ENCODE data around the gene YAE1. TPM values are rescaled to one million over a fixed set of nuclear protein-coding genes. Genes with fewer than 3 reads are reported as not detected.

YAE1 gene
- total and polyA plus RNA-seq, 2 experiments from 2014 or later, result 29.6 to 36.3 TPM

- Histone ChIP-seq H4K20me1 (ENCODE audit: insufficient read depth, poor library complexity, severe bottlenecking) (no peaks in the 10 kb centered on the region), H3K4me2 (peak overlapping the region; percentile 41), H3K4me3 (no peak overlapping the region), H3K27me3 (no peaks in the 10 kb centered on the region), H3K36me3 (replicated peaks; ENCODE audit: insufficient read depth, low read depth) (no peaks in the 10 kb centered on the region), H3K9me2 (replicated peaks; ENCODE audit: insufficient read depth) (no peaks in the 10 kb centered on the region), H3K9me3 (ENCODE audit: low read depth) (no peaks in the 10 kb centered on the region), H3K79me2 (no peaks in the 10 kb centered on the region), H3K4me1 (ENCODE audit: insufficient read depth) (peaks cover 3% of the 10 kb centered on the region), H2AFZ (no peak overlapping the region), H3K27ac (no peak overlapping the region)
- no peak for DNase-seq (ENCODE audit: low spot score)
- 53% methylated on average over 7 of the region's 7 CpGs for WGBS (ENCODE audit: low lambda C conversion rate, missing lambda C conversion rate)
- TF ChIP-seq CTCF (IDR thresholded peaks at IDR 0.05; ENCODE audit: poor library complexity) (no peak), EZH2phosphoT487 (IDR thresholded peaks at IDR 0.05; ENCODE audit: low read depth, severe bottlenecking, unreplicated experiment) (no peak), EZH2 (IDR thresholded peaks at IDR 0.05; ENCODE audit: borderline replicate concordance) (no peak)
Observed at GRCh38 chr7:39554583-39555165, 11.5 kb upstream of the YAE1 start.

- Histone ChIP-seq H3K27me3 (no peaks in the 10 kb centered on the region), H3K79me2 (no peaks in the 10 kb centered on the region), H3K36me3 (replicated peaks; ENCODE audit: insufficient read depth, low read depth) (no peaks in the 10 kb centered on the region), H3K4me1 (ENCODE audit: insufficient read depth) (peaks cover 3% of the 10 kb centered on the region), H3K4me2 (no peak overlapping the region), H3K27ac (no peak overlapping the region), H4K20me1 (ENCODE audit: insufficient read depth, poor library complexity, severe bottlenecking) (no peaks in the 10 kb centered on the region), H3K9me3 (ENCODE audit: low read depth) (no peaks in the 10 kb centered on the region), H2AFZ (no peak overlapping the region), H3K9me2 (replicated peaks; ENCODE audit: insufficient read depth) (no peaks in the 10 kb centered on the region), H3K4me3 (no peak overlapping the region)
- DNase-seq (ENCODE audit: low spot score), result no peak
- TF ChIP-seq EZH2 (IDR thresholded peaks at IDR 0.05; ENCODE audit: borderline replicate concordance) (no peak), EZH2phosphoT487 (IDR thresholded peaks at IDR 0.05; ENCODE audit: low read depth, severe bottlenecking, unreplicated experiment) (no peak), CTCF (IDR thresholded peaks at IDR 0.05; ENCODE audit: poor library complexity) (no peak)
- 52% methylated on average over 1 of the region's 1 CpG for WGBS (ENCODE audit: low lambda C conversion rate, missing lambda C conversion rate)
Observed at GRCh38 chr7:39557222-39557621, 9.0 kb upstream of the YAE1 start.

- Histone ChIP-seq H4K20me1 (ENCODE audit: insufficient read depth, poor library complexity, severe bottlenecking) (no peaks in the 10 kb centered on the region), H3K27me3 (no peaks in the 10 kb centered on the region), H3K36me3 (replicated peaks; ENCODE audit: insufficient read depth, low read depth) (no peaks in the 10 kb centered on the region), H3K9me3 (ENCODE audit: low read depth) (no peaks in the 10 kb centered on the region), H3K9me2 (replicated peaks; ENCODE audit: insufficient read depth) (no peaks in the 10 kb centered on the region), H3K79me2 (no peaks in the 10 kb centered on the region), H3K27ac (no peak overlapping the region), H3K4me2 (no peak overlapping the region), H2AFZ (no peak overlapping the region), H3K4me1 (ENCODE audit: insufficient read depth) (peaks cover 3% of the 10 kb centered on the region), H3K4me3 (no peak overlapping the region)
- TF ChIP-seq EZH2 (IDR thresholded peaks at IDR 0.05; ENCODE audit: borderline replicate concordance) (no peak), EZH2phosphoT487 (IDR thresholded peaks at IDR 0.05; ENCODE audit: low read depth, severe bottlenecking, unreplicated experiment) (no peak), CTCF (IDR thresholded peaks at IDR 0.05; ENCODE audit: poor library complexity) (no peak)
- no peak for DNase-seq (ENCODE audit: low spot score)
Observed at GRCh38 chr7:39557911-39558310, 8.3 kb upstream of the YAE1 start.

- no peak overlapping the region for H3K4me3 ChIP-seq
- H3K9me3 ChIP-seq (ENCODE audit: low read depth), result no peaks in the 10 kb centered on the region
- no peaks in the 10 kb centered on the region for H3K79me2 ChIP-seq
- H3K4me1 ChIP-seq (ENCODE audit: insufficient read depth), result no peaks in the 10 kb centered on the region
- no peak overlapping the region for H2AFZ ChIP-seq
- no peaks in the 10 kb centered on the region for H3K27me3 ChIP-seq
- no peak overlapping the region for H3K4me2 ChIP-seq
- no peak overlapping the region for H3K27ac ChIP-seq
- no peaks in the 10 kb centered on the region for H3K9me2 ChIP-seq (replicated peaks; ENCODE audit: insufficient read depth)
- 69% methylated on average over 1 of the region's 1 CpG for WGBS (ENCODE audit: low lambda C conversion rate, missing lambda C conversion rate)
- TF ChIP-seq EZH2 (IDR thresholded peaks at IDR 0.05; ENCODE audit: borderline replicate concordance) (no peak), CTCF (IDR thresholded peaks at IDR 0.05; ENCODE audit: poor library complexity) (no peak), EZH2phosphoT487 (IDR thresholded peaks at IDR 0.05; ENCODE audit: low read depth, severe bottlenecking, unreplicated experiment) (no peak)
- no peaks in the 10 kb centered on the region for H4K20me1 ChIP-seq (ENCODE audit: insufficient read depth, poor library complexity, severe bottlenecking)
- no peaks in the 10 kb centered on the region for H3K36me3 ChIP-seq (replicated peaks; ENCODE audit: insufficient read depth, low read depth)
- no peak for DNase-seq (ENCODE audit: low spot score)
Observed at GRCh38 chr7:39560408-39560807, 5.8 kb upstream of the YAE1 start.
